Effector memory CD4-positive, alpha-beta T cell (primary cell): ENCODE results near the gene ZBTB39.
"Not testable (repeated sequence)": the region's sequence is repeated elsewhere in the genome, so short reads cannot be mapped to it uniquely, and the experiment has no call there.

Experiments used
- DNase-seq, 3 donors: peaks; one replicate each; pipeline ENCODE4 v3.0.0-alpha.2; 2020
- H3K27ac ChIP-seq: 2 replicates; pipeline ENCODE4 v1.7.0; 2013; ENCODE audit warnings: mild to moderate bottlenecking, low read length, moderate library complexity; ENCODE audit not compliant: insufficient read depth, poor library complexity, severe bottlenecking
- H3K27me3 ChIP-seq: replicated peaks from 2 replicates; pipeline ENCODE4 v1.7.0; 2013; ENCODE audit warnings: mild to moderate bottlenecking, low read length; ENCODE audit not compliant: insufficient read depth, control insufficient read depth, poor library complexity, severe bottlenecking
- H3K36me3 ChIP-seq: 2 replicates; pipeline ENCODE4 v1.7.0; 2013; ENCODE audit warnings: mild to moderate bottlenecking, low read length, moderate library complexity; ENCODE audit not compliant: control insufficient read depth, insufficient read depth
- H3K4me1 ChIP-seq: 2 replicates; pipeline ENCODE4 v1.7.0; 2013; ENCODE audit warnings: low read length, mild to moderate bottlenecking; ENCODE audit not compliant: control insufficient read depth, insufficient read depth, poor library complexity, severe bottlenecking
- H3K4me3 ChIP-seq: 2 replicates; pipeline ENCODE4 v1.7.0; 2013; ENCODE audit warnings: low read length, low read depth, mild to moderate bottlenecking; ENCODE audit not compliant: insufficient read depth, poor library complexity, severe bottlenecking
- H3K9me3 ChIP-seq: 2 replicates; pipeline ENCODE4 v1.7.0; 2013; ENCODE audit warnings: mild to moderate bottlenecking, low read length, moderate library complexity; ENCODE audit not compliant: control insufficient read depth

ZBTB39 gene

DNA sequence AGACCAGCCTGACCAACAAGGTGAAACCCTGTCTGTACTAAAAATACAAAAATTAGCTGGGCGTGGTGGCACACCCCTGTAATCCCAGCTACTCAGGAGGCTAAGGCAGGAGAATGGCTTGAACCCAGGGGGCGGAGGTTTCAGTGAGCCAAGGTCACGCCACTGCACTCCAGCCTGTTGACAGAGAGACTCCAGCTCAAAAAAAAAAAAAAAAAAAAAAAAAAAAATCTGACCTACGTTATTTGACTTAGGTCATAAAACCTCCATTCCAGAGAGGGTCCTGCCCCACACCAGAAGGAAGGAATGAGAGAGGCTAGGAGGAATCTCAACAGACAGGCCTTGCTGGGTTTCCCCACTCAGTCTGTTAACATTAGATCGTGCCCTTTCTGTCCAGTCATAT, 12.0 kb upstream of the ZBTB39 start:
- H3K36me3 ChIP-seq, H3K27me3 ChIP-seq, DNase-seq, H3K4me1 ChIP-seq, H3K4me3 ChIP-seq, H3K9me3 ChIP-seq, H3K27ac ChIP-seq: not testable (repeated sequence)

GRCh38 chr12:57016348-57016747, 10.0 kb upstream of the ZBTB39 start, which contains the start of gene TAC3:
Gene TAC3, minus strand, starts transcription at chr12:57016529. Its CDS starts 732 bp downstream, at chr12:57015797.
- H3K27me3 ChIP-seq = no peaks in the 10 kb centered on the region
- no peaks in the 10 kb centered on the region for H3K9me3 ChIP-seq
- peaks cover 13% of the 10 kb centered on the region for H3K4me1 ChIP-seq
- H3K36me3 ChIP-seq = no peaks in the 10 kb centered on the region
- no peak for DNase-seq
- no peak within 1 kb of the TSS for H3K4me3 ChIP-seq
- H3K27ac ChIP-seq = no peak within 1 kb of the TSS

DNA sequence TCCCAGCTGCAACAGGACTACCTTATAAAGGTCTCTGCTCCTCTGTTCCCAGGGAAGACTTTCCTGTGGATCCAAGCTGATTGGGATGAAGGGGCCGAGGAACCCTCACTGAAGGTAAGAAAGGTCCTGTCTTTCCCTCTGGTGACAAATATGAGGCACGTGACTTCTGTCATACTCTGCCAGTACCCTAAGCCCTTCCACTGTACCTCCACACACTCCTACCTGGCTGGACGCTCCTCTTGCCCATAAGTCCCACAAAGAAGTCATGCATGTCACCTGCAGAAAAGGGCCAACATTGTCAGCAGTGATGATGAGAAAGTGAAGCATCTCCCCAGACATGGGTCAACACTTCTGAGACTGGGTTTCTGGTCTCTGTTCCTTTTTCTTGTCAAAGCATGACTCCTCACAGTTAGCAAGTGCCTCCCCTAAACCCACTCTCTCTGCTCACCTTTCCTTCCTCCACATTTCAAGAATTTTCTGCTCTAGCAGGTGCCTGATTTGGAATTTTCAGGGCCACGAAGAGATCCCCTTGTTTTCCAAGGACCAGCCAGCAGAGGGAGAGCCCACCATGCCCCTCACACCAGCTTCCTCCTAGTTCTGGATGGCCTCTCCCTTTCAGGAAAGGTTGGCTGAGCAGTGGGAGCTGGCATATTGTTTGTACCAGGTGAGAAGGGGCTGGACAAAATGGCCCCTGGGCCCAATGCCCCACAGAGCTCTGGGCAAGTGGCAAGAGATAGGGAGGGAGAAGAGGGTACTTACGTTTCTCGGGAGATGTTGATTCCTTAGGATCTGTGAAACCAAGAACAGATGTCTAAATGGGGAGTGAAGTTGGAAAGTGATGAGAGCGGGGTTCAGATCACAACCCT, 6.5 kb upstream of the ZBTB39 start:
- Histone ChIP-seq H3K36me3 (no peaks in the 10 kb centered on the region), H3K9me3 (no peaks in the 10 kb centered on the region), H3K4me1 (peaks cover 6% of the 10 kb centered on the region), H3K27ac (no peak overlapping the region), H3K4me3 (no peak overlapping the region), H3K27me3 (no peaks in the 10 kb centered on the region)
- DNase-seq = no peak

DNA sequence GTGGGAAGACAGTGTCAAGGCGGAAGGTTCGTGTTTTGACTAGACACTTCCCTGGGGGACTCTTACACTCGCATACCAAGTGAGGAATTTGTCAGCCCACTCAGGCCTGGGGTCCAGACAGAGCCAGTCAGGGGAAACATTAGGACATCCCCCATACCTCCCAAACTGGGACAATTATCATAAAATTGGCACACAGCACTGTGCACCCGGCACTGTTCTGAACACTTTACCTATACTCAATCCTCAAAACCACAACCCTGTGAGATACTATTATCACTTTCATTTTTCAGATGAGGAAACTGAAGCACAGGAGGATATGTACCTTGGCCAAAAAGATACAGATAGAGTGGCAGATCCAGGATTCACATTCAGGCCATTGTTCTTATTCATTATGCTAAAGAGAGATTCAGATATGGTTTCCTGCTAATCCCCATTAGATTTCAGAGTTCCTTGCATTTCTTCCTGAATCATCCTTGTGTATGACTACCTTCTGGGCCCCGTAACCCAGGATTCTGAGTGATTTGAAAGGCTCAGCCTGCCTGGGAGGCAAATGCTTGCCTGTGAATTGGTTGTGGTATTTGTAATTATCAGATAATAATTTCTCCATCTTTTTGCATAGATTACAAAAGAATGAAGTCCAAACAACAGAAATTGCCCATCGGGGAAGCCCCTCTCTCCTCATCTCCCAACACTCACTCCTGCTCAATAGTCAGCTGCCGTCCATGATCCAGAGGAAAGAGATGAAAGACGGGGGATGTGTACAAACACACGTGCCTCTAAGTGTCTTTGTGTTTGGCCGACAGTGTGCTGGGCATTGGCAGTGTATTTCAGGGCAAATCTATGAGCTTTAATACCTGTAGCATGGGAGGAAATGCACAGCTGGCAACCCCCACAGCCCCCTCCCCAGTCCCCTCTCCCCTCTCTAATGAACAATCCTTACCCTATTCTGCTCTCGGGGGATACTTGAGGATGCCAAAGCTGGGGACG, 5.4 kb upstream of the ZBTB39 start:
- no peak for DNase-seq

DNA sequence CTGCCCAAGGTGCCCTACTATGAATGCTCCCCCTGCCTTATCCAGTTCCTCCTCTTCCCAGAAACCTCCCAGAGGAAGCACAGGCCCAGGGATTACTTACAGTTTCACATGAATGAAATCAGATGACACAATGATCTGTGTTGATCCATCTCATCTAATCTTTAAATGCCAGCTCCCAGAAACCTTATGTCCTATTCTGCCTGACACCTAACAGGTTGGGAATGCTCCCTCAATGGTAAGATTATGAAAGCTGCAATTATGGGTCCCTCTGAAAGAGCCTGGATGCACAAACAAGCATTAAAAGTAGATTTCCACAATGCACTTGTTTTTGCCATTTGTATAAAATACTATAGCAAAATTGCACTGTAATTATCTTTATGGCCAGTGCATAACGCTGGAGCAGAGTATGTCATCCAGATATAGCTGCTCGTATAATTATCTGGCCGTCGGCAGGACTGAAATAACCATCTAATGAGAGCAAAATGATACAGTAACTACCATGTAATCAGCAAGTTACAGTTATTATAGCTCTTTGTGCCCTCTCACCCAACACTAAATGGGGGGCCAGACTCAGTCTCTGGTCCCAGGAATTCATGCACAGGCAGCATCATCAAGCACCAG, 4.4 kb upstream of the ZBTB39 start:
- no peaks in the 10 kb centered on the region for H3K36me3 ChIP-seq
- no peak for DNase-seq
- peaks cover 11% of the 10 kb centered on the region for H3K4me1 ChIP-seq
- H3K4me3 ChIP-seq = no peak overlapping the region
- no peaks in the 10 kb centered on the region for H3K9me3 ChIP-seq
- peak overlapping the region; percentile 45 for H3K27ac ChIP-seq
- H3K27me3 ChIP-seq = no peaks in the 10 kb centered on the region

More for the DNA sequence above, 5.4 kb upstream of the ZBTB39 start:
- Histone ChIP-seq H3K27me3 (no peaks in the 10 kb centered on the region), H3K4me1 (peaks cover 8% of the 10 kb centered on the region), H3K4me3 (no peak overlapping the region), H3K27ac (peak overlapping the region; percentile 45), H3K9me3 (no peaks in the 10 kb centered on the region), H3K36me3 (no peaks in the 10 kb centered on the region)

GRCh38 chr12:57009949-57010626, 3.7 kb upstream of the ZBTB39 start:
- H3K27ac ChIP-seq = no peak overlapping the region
- DNase-seq = no peak
- H3K27me3 ChIP-seq = no peaks in the 10 kb centered on the region
- H3K36me3 ChIP-seq = no peaks in the 10 kb centered on the region
- H3K9me3 ChIP-seq = no peaks in the 10 kb centered on the region
- peaks cover 17% of the 10 kb centered on the region for H3K4me1 ChIP-seq
- H3K4me3 ChIP-seq = no peak overlapping the region

DNA sequence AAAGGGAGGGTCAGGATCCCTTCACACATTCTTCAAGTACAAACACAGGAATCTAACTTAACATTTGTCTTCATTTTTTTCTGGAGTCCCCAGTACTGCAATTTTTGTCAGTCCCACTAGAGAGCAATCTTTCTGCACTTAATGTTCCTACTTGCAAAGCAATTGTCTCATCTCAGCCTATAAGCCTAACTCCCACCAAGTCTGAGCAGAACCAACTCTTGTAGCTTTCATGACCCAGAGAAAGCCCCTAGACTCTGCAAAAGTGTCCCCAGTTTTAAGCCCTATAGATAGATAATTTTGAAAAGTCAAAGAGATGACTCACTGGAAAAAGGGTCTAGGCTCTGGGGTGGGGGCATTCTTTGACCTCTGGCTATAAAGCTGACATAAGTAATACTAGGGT, 1.8 kb upstream of the ZBTB39 start:
- H3K4me3 ChIP-seq = no peak overlapping the region
- peaks cover 9% of the 10 kb centered on the region for H3K36me3 ChIP-seq
- H3K27ac ChIP-seq = no peak overlapping the region
- no peaks in the 10 kb centered on the region for H3K9me3 ChIP-seq
- no peaks in the 10 kb centered on the region for H3K27me3 ChIP-seq
- peaks cover 17% of the 10 kb centered on the region for H3K4me1 ChIP-seq
- DNase-seq = no peak

GRCh38 chr12:57006809-57007475, 596 bp upstream of the ZBTB39 start:
- H3K4me3 ChIP-seq = peak overlapping the region; percentile 16
- peaks cover 16% of the 10 kb centered on the region for H3K4me1 ChIP-seq
- no peaks in the 10 kb centered on the region for H3K9me3 ChIP-seq
- H3K36me3 ChIP-seq = peaks cover 19% of the 10 kb centered on the region
- DNase-seq = no peak
- H3K27ac ChIP-seq = peak overlapping the region; percentile 34
- no peaks in the 10 kb centered on the region for H3K27me3 ChIP-seq

- Histone ChIP-seq H3K27ac (no peak overlapping the region), H3K36me3 (peaks cover 19% of the 10 kb centered on the region)
Measured at GRCh38 chr12:57004651-57005050, 1.7 kb downstream of the ZBTB39 start.

More at GRCh38 chr12:57004651-57005050, 1.7 kb downstream of the ZBTB39 start:
- DNase-seq = no peak
- H3K4me3 ChIP-seq = no peak overlapping the region
- H3K9me3 ChIP-seq = no peaks in the 10 kb centered on the region
- no peaks in the 10 kb centered on the region for H3K27me3 ChIP-seq
- H3K4me1 ChIP-seq = peaks cover 11% of the 10 kb centered on the region
